Measurements from ENCODE around the gene CMBL. TPM values are rescaled to one million over a fixed set of nuclear protein-coding genes. Genes with fewer than 3 reads are reported as not detected.

CMBL gene
- polyA plus RNA-seq, 3 donors, result 0.39 to 5.4 TPM; not detected in 1

DNA sequence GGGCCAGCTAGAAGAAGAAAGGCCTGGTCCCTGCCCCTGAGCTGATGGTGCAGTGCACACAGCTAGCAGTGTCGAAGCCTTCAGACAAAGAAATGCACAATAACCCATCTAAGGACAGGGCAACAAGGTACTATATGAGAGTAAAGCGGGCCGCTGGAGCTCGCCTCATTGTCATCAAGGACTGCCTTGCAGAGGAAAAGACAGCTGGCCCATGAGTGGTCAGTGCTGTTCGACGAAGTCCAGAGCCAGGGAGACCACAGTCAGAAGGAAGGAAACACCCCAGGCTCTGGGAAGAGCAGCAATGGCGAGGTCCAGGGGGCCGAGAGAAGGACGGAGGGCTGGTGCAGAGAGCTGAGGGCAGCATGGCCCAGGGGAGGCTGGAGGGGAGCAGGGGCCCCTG lies 75.3 kb downstream of the CMBL start:
- H3K36me3 Mint-ChIP-seq, result peaks cover 44 to 67% of the 10 kb centered on the region in 2 donors
- no peaks in the 10 kb centered on the region for H3K79me2 ChIP-seq (ENCODE audit: insufficient read depth, low read length)
- no peaks in the 10 kb centered on the region for H3K9me3 ChIP-seq (replicated peaks in 1 of 2; ENCODE audit: control insufficient read depth in 1 of 2, insufficient read depth in 1 of 2, low read length in 2 of 2)
- no peaks in the 10 kb centered on the region for H3K4me1 ChIP-seq (ENCODE audit: control insufficient read depth in 1 of 2, insufficient read depth in 2 of 2, low read length in 2 of 2)
- H3K27me3 Mint-ChIP-seq (ENCODE audit: low read depth in 3 of 3), result peaks cover 0 to 2% (median 0%) of the 10 kb centered on the region in 3 donors
- no peaks in the 10 kb centered on the region for H3K27me3 ChIP-seq (ENCODE audit: control insufficient read depth in 2 of 2, insufficient read depth in 2 of 2, low read length in 2 of 2)
- no peak overlapping the region for H3K27ac ChIP-seq (ENCODE audit: low read depth in 1 of 2, low read length in 2 of 2)
- H3K27ac Mint-ChIP-seq, result peak overlapping the region in 2 of 7 donors; percentile 36 to 45
- H3K4me3 Mint-ChIP-seq, result no peak overlapping the region
- no peak overlapping the region for H3K4me2 ChIP-seq (replicated peaks; ENCODE audit: extremely low read depth, low read length, poor library complexity, severe bottlenecking)
- no peaks in the 10 kb centered on the region for H3K9me3 Mint-ChIP-seq
- H2AFZ ChIP-seq (ENCODE audit: insufficient read depth, low read depth, low read length, poor library complexity, severe bottlenecking), result no peak overlapping the region
- H3K36me3 ChIP-seq (replicated peaks in 1 of 2; ENCODE audit: control insufficient read depth in 1 of 2, insufficient read depth in 2 of 2, low read length in 2 of 2), result peaks cover 28 to 83% of the 10 kb centered on the region in 2 donors
- intact Hi-C loops (cut with micrococcal nuclease), result no loop called here
- no peak overlapping the region for H3K4me3 ChIP-seq (replicated peaks in 1 of 3; ENCODE audit: low read depth in 2 of 3, low read length in 3 of 3)
- H3K4me1 Mint-ChIP-seq, result no peaks in the 10 kb centered on the region
- no peak for DNase-seq
- no peaks in the 10 kb centered on the region for H4K20me1 ChIP-seq (ENCODE audit: insufficient read depth, low read length)
- TF ChIP-seq, protein P1, sequence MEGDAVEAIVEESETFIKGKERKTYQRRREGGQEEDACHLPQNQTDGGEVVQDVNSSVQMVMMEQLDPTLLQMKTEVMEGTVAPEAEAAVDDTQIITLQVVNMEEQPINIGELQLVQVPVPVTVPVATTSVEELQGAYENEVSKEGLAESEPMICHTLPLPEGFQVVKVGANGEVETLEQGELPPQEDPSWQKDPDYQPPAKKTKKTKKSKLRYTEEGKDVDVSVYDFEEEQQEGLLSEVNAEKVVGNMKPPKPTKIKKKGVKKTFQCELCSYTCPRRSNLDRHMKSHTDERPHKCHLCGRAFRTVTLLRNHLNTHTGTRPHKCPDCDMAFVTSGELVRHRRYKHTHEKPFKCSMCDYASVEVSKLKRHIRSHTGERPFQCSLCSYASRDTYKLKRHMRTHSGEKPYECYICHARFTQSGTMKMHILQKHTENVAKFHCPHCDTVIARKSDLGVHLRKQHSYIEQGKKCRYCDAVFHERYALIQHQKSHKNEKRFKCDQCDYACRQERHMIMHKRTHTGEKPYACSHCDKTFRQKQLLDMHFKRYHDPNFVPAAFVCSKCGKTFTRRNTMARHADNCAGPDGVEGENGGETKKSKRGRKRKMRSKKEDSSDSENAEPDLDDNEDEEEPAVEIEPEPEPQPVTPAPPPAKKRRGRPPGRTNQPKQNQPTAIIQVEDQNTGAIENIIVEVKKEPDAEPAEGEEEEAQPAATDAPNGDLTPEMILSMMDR (IDR thresholded peaks at IDR 0.05), result no peak
- WGBS (ENCODE audit: insufficient coverage), result 99% methylated on average over 8 of the region's 9 CpGs
- no peak overlapping the region for H3K9ac ChIP-seq (ENCODE audit: insufficient read depth, low read length, poor library complexity, severe bottlenecking)

DNA sequence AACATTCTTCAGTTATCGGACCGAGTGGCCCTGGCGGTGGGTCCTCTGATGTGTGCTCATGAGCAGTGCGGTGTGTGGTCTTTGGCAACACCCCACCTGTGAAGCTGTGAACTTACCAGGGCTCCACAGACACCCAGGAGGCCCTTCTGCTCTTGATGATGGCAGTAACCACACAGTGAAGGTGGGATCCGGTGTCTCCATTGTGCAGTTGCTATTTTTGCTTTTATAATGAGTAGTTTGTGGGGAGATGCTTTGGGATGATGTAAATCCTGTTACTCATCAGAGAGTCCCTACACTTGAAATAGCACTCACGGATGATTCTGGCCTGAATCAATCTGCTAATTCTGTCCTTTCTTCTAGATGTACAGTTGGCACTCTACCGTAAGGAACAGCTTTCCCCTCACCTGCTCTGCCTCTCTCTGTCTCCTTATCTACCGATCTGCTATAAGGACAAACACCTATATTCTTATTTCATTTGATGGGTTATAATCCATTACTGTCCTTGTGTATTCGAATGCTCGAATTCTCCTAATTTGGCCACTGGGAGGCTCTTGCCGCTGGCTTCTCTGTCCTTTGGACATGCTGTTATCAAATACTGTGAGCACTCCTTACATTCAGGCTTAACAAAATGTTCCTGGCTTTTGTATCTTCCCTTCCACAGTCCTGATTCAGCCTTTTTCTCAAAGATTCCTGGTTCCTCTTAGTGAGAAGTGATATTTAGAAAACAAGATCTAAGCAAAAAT lies 78.2 kb downstream of the CMBL start:
- peak overlapping the region in 2 of 7 donors; percentile 6 to 16 for H3K27ac Mint-ChIP-seq
- Histone ChIP-seq H3K9ac (ENCODE audit: insufficient read depth, low read length, poor library complexity, severe bottlenecking) (no peak overlapping the region), H3K9me3 (replicated peaks in 1 of 2; ENCODE audit: control insufficient read depth in 1 of 2, insufficient read depth in 1 of 2, low read length in 2 of 2) (peaks cover 0 to 7% of the 10 kb centered on the region in 2 donors), H4K20me1 (ENCODE audit: insufficient read depth, low read length) (no peaks in the 10 kb centered on the region), H3K27me3 (ENCODE audit: control insufficient read depth in 2 of 2, insufficient read depth in 2 of 2, low read length in 2 of 2) (no peaks in the 10 kb centered on the region), H2AFZ (ENCODE audit: insufficient read depth, low read depth, low read length, poor library complexity, severe bottlenecking) (no peak overlapping the region), H3K27ac (ENCODE audit: low read depth in 1 of 2, low read length in 2 of 2) (no peak overlapping the region), H3K79me2 (ENCODE audit: insufficient read depth, low read length) (no peaks in the 10 kb centered on the region), H3K4me2 (replicated peaks; ENCODE audit: extremely low read depth, low read length, poor library complexity, severe bottlenecking) (no peak overlapping the region), H3K4me1 (ENCODE audit: control insufficient read depth in 1 of 2, insufficient read depth in 2 of 2, low read length in 2 of 2) (no peaks in the 10 kb centered on the region), H3K4me3 (replicated peaks in 1 of 3; ENCODE audit: low read depth in 2 of 3, low read length in 3 of 3) (no peak overlapping the region), H3K36me3 (replicated peaks in 1 of 2; ENCODE audit: control insufficient read depth in 1 of 2, insufficient read depth in 2 of 2, low read length in 2 of 2) (peaks cover 13 to 67% of the 10 kb centered on the region in 2 donors)
- peaks cover 0 to 2% (median 0%) of the 10 kb centered on the region in 3 donors for H3K27me3 Mint-ChIP-seq (ENCODE audit: low read depth in 3 of 3)
- DNase-seq, result no peak
- intact Hi-C loops (cut with micrococcal nuclease), result no loop called here
- TF ChIP-seq, protein P1 (IDR thresholded peaks at IDR 0.05), result no peak
- H3K9me3 Mint-ChIP-seq, result peaks cover 2 to 11% (median 10%) of the 10 kb centered on the region in 7 donors
- H3K4me1 Mint-ChIP-seq, result no peaks in the 10 kb centered on the region
- H3K4me3 Mint-ChIP-seq, result no peak overlapping the region
- WGBS (ENCODE audit: insufficient coverage), result 86% methylated on average over 7 of the region's 11 CpGs
- peaks cover 43 to 65% of the 10 kb centered on the region in 2 donors for H3K36me3 Mint-ChIP-seq
